Measurements from ENCODE around the gene MAPK11. TPM values are rescaled to one million over a fixed set of nuclear protein-coding genes. Genes with fewer than 3 reads are reported as not detected.

MAPK11 gene
- polyA plus RNA-seq, 1 donor (not counting 4 experiments of a cell fraction or from before 2014, with no cell fraction given), result 4.6 TPM

- H3K9me3 ChIP-seq (ENCODE audit: control insufficient read depth, low read depth, low read length), result no peaks in the 10 kb centered on the region
- no peak overlapping the region for H3K27ac ChIP-seq (ENCODE audit: control insufficient read depth, insufficient read depth, low read length)
- H3K27me3 ChIP-seq (ENCODE audit: control insufficient read depth, extremely low read depth, insufficient read depth, low read length), result no peaks in the 10 kb centered on the region
- no peaks in the 10 kb centered on the region for H4K20me1 ChIP-seq (ENCODE audit: control insufficient read depth, extremely low read depth, insufficient read depth, low read length)
- no peaks in the 10 kb centered on the region for H3K79me2 ChIP-seq (ENCODE audit: control insufficient read depth, insufficient read depth, low read length)
- no peak overlapping the region for H3K4me2 ChIP-seq (ENCODE audit: control insufficient read depth, extremely low read depth, insufficient read depth, low read depth, low read length)
- DNase-seq (ENCODE audit: low read depth, low spot score) (no peak), FAIRE-seq (no peak)
- H2AFZ ChIP-seq (ENCODE audit: control insufficient read depth, low read length), result no peak overlapping the region
- H3K36me3 ChIP-seq (ENCODE audit: control insufficient read depth in 2 of 2, extremely low read depth in 1 of 2, insufficient read depth in 2 of 2, low read length in 2 of 2), result peaks cover 21 to 54% of the 10 kb centered on the region in 2 experiments
- H3K4me3 ChIP-seq (ENCODE audit: control insufficient read depth in 2 of 3, extremely low read depth in 1 of 3, insufficient read depth in 2 of 3, low read depth in 1 of 3, low read length in 3 of 3), result no peak overlapping the region
- H3K9ac ChIP-seq (ENCODE audit: control insufficient read depth, extremely low read depth, insufficient read depth, low read length), result no peak overlapping the region
- no peak for TF ChIP-seq EZH2 (IDR thresholded peaks at IDR 0.05; ENCODE audit: low read length)
- no peak for TF ChIP-seq CTCF (optimal IDR thresholded peaks at IDR 0.05 in 1 of 3, IDR thresholded peaks at IDR 0.05 in 1 of 3, conservative IDR thresholded peaks at IDR 0.05 in 1 of 3; ENCODE audit: extremely low read depth in 1 of 3, insufficient read depth in 2 of 3, low read length in 3 of 3)
- dilution Hi-C loops (cut with MboI; ENCODE audit: extremely low pct_ligation_motif_present, low sequenced_read_pairs), result no loop called here
- H3K9me1 ChIP-seq (ENCODE audit: control insufficient read depth, extremely low read depth, insufficient read depth, low read length), result no peaks in the 10 kb centered on the region
- H3K4me1 ChIP-seq (ENCODE audit: control insufficient read depth, extremely low read depth, insufficient read depth, low read length), result no peaks in the 10 kb centered on the region
Measured at GRCh38 chr22:50220603-50221409, 49.4 kb downstream of the MAPK11 start.

GRCh38 chr22:50219800-50220602 is 50.2 kb downstream of the MAPK11 start:
- peaks cover 24 to 55% of the 10 kb centered on the region in 2 experiments for H3K36me3 ChIP-seq (ENCODE audit: control insufficient read depth in 2 of 2, extremely low read depth in 1 of 2, insufficient read depth in 2 of 2, low read length in 2 of 2)
- no peaks in the 10 kb centered on the region for H3K4me1 ChIP-seq (ENCODE audit: control insufficient read depth, extremely low read depth, insufficient read depth, low read length)
- DNase-seq (ENCODE audit: low read depth, low spot score) (no peak), FAIRE-seq (no peak)
- no peaks in the 10 kb centered on the region for H3K9me1 ChIP-seq (ENCODE audit: control insufficient read depth, extremely low read depth, insufficient read depth, low read length)
- H3K9me3 ChIP-seq (ENCODE audit: control insufficient read depth, low read depth, low read length), result no peaks in the 10 kb centered on the region
- H3K4me3 ChIP-seq (ENCODE audit: control insufficient read depth in 2 of 3, extremely low read depth in 1 of 3, insufficient read depth in 2 of 3, low read depth in 1 of 3, low read length in 3 of 3), result no peak overlapping the region
- dilution Hi-C loops (cut with MboI; ENCODE audit: extremely low pct_ligation_motif_present, low sequenced_read_pairs), result no loop called here
- no peaks in the 10 kb centered on the region for H4K20me1 ChIP-seq (ENCODE audit: control insufficient read depth, extremely low read depth, insufficient read depth, low read length)
- H3K9ac ChIP-seq (ENCODE audit: control insufficient read depth, extremely low read depth, insufficient read depth, low read length), result no peak overlapping the region
- H3K27ac ChIP-seq (ENCODE audit: control insufficient read depth, insufficient read depth, low read length), result no peak overlapping the region
- H2AFZ ChIP-seq (ENCODE audit: control insufficient read depth, low read length), result no peak overlapping the region
- no peak overlapping the region for H3K4me2 ChIP-seq (ENCODE audit: control insufficient read depth, extremely low read depth, insufficient read depth, low read depth, low read length)
- no peaks in the 10 kb centered on the region for H3K27me3 ChIP-seq (ENCODE audit: control insufficient read depth, extremely low read depth, insufficient read depth, low read length)
- TF ChIP-seq CTCF (optimal IDR thresholded peaks at IDR 0.05 in 1 of 3, IDR thresholded peaks at IDR 0.05 in 1 of 3, conservative IDR thresholded peaks at IDR 0.05 in 1 of 3; ENCODE audit: extremely low read depth in 1 of 3, insufficient read depth in 2 of 3, low read length in 3 of 3) (no peak), EZH2 (IDR thresholded peaks at IDR 0.05; ENCODE audit: low read length) (no peak)
- H3K79me2 ChIP-seq (ENCODE audit: control insufficient read depth, insufficient read depth, low read length), result peaks cover 3% of the 10 kb centered on the region

All from keratinocyte (primary cell).